HG03280 (cell line): ENCODE data around the gene TDRD12.
"Not testable (repeated sequence)": the region's sequence is repeated elsewhere in the genome, so short reads cannot be mapped to it uniquely, and the experiment has no call there.

Experiments
- ATAC-seq: cut with Tn5 transposase; IDR thresholded peaks from one replicate; pipeline ENCODE4 v1.9.1; 2021; ENCODE audit warnings: mild to moderate bottlenecking, moderate library complexity; ENCODE audit not compliant: unreplicated experiment

Gene TDRD12

GRCh38 chr19:32828643-32829344, 109.2 kb downstream of the TDRD12 start:
- ATAC-seq, result no peak

GRCh38 chr19:32829345-32829896, 109.9 kb downstream of the TDRD12 start:
- no peak for ATAC-seq

- no peak for ATAC-seq
Observed at GRCh38 chr19:32830231-32831014, 110.9 kb downstream of the TDRD12 start.

GRCh38 chr19:32831611-32832010, 112.0 kb downstream of the TDRD12 start:
- no peak for ATAC-seq

GRCh38 chr19:32832094-32832493, 112.5 kb downstream of the TDRD12 start:
- not testable (repeated sequence) for ATAC-seq

GRCh38 chr19:32832825-32833224, 113.3 kb downstream of the TDRD12 start:
- not testable (repeated sequence) for ATAC-seq

GRCh38 chr19:32833388-32833787, 113.8 kb downstream of the TDRD12 start:
- ATAC-seq, result not testable (repeated sequence)

- ATAC-seq, result no peak
Observed at GRCh38 chr19:32837531-32837930, 118.0 kb downstream of the TDRD12 start.

- ATAC-seq, result no peak
Observed at GRCh38 chr19:32842061-32842460, 122.5 kb downstream of the TDRD12 start.

- ATAC-seq, result no peak
Observed at GRCh38 chr19:32843716-32844245, 124.2 kb downstream of the TDRD12 start.

GRCh38 chr19:32848035-32848434, 128.5 kb downstream of the TDRD12 start:
- not testable (repeated sequence) for ATAC-seq

- no peak for ATAC-seq
Observed at GRCh38 chr19:32852216-32852615, 132.6 kb downstream of the TDRD12 start.

GRCh38 chr19:32856818-32857217, 137.3 kb downstream of the TDRD12 start:
- ATAC-seq, result not testable (repeated sequence)

GRCh38 chr19:32857584-32857983, 138.0 kb downstream of the TDRD12 start:
- ATAC-seq, result no peak

GRCh38 chr19:32858155-32858554, 138.6 kb downstream of the TDRD12 start:
- no peak for ATAC-seq

GRCh38 chr19:32858559-32858958, 139.0 kb downstream of the TDRD12 start:
- ATAC-seq, result no peak

- no peak for ATAC-seq
Observed at GRCh38 chr19:32859591-32859990, 140.0 kb downstream of the TDRD12 start.

- ATAC-seq, result no peak
Observed at GRCh38 chr19:32861596-32861995, 142.0 kb downstream of the TDRD12 start.

- ATAC-seq, result no peak
Observed at GRCh38 chr19:32862173-32862572, 142.6 kb downstream of the TDRD12 start.

- ATAC-seq, result no peak
Observed at GRCh38 chr19:32862741-32863140, 143.2 kb downstream of the TDRD12 start.

- no peak for ATAC-seq
Observed at GRCh38 chr19:32863301-32863700, 143.7 kb downstream of the TDRD12 start.

GRCh38 chr19:32863841-32864240, 144.3 kb downstream of the TDRD12 start:
- no peak for ATAC-seq
